HepG2 (cell line): ENCODE data around the gene CIROP. TPM values are rescaled to one million over a fixed set of nuclear protein-coding genes. Genes with fewer than 3 reads are reported as not detected.
A peak's percentile ranks its signal among the peaks of the same experiment; 100 is the strongest.

Experiments
- ATF3 ChIP-seq: sonication (generic); formaldehyde crosslinking; IDR thresholded peaks from 2 replicates; pipeline ENCODE4 v1.4.0; 2020; ENCODE audit warnings: missing genetic modification reagents
- BRF2 ChIP-seq: sonication (generic); formaldehyde crosslinking; IDR thresholded peaks from 2 replicates; pipeline ENCODE4 v1.8.1; 2022; ENCODE audit warnings: mild to moderate bottlenecking, missing genetic modification reagents
- CBX5 ChIP-seq: sonication (generic); formaldehyde crosslinking; IDR thresholded peaks from 2 replicates; pipeline ENCODE4 v1.4.0; 2020; ENCODE audit warnings: missing genetic modification reagents, borderline replicate concordance
- DMAP1 ChIP-seq: IDR thresholded peaks from 2 replicates; pipeline ENCODE4 v1.6.1; 2016
- IRF9 ChIP-seq: sonication (generic); formaldehyde crosslinking; IDR thresholded peaks from 2 replicates; pipeline ENCODE4 v1.8.0; 2022; ENCODE audit warnings: missing genetic modification reagents, mild to moderate bottlenecking, borderline replicate concordance
- JARID2 ChIP-seq: sonication (generic); formaldehyde crosslinking; IDR thresholded peaks from 2 replicates; pipeline ENCODE4 v1.8.1; 2023; ENCODE audit warnings: missing genetic modification reagents, inconsistent platforms; ENCODE audit not compliant: insufficient replicate concordance
- MLXIP ChIP-seq: sonication (generic); formaldehyde crosslinking; IDR thresholded peaks from 2 replicates; pipeline ENCODE4 v1.9.0; 2021; ENCODE audit warnings: missing genetic modification reagents, borderline replicate concordance
- MTERF4 ChIP-seq: sonication (generic); formaldehyde crosslinking; IDR thresholded peaks from 2 replicates; pipeline ENCODE4 v1.8.0; 2023; ENCODE audit warnings: mild to moderate bottlenecking, missing genetic modification reagents
- SRY ChIP-seq: sonication (generic); formaldehyde crosslinking; IDR thresholded peaks from 2 replicates; pipeline ENCODE4 v1.8.0; 2022; ENCODE audit warnings: mild to moderate bottlenecking, missing genetic modification reagents
- TEF ChIP-seq: sonication (generic); formaldehyde crosslinking; IDR thresholded peaks from 2 replicates; pipeline ENCODE4 v1.5.0; 2020; ENCODE audit warnings: missing genetic modification reagents
- ZFY ChIP-seq: sonication (generic); formaldehyde crosslinking; IDR thresholded peaks from 2 replicates; pipeline ENCODE4 v1.4.0; 2020; ENCODE audit warnings: missing genetic modification reagents
- ZNF264 ChIP-seq: sonication (generic); formaldehyde crosslinking; IDR thresholded peaks from 2 replicates; pipeline ENCODE4 v1.4.0; 2020; ENCODE audit warnings: missing genetic modification reagents
- ZNF274 ChIP-seq: sonication (generic); formaldehyde crosslinking; IDR thresholded peaks from 2 replicates; pipeline ENCODE4 v1.5.1; 2020; ENCODE audit warnings: mild to moderate bottlenecking, missing genetic modification reagents
- ZNF44 ChIP-seq: sonication (generic); formaldehyde crosslinking; IDR thresholded peaks from 2 replicates; pipeline ENCODE4 v1.5.1; 2020; ENCODE audit warnings: mild to moderate bottlenecking, missing genetic modification reagents
- ZNF546 ChIP-seq: sonication (generic); formaldehyde crosslinking; conservative IDR thresholded peaks from 2 replicates; pipeline ENCODE4 v1.8.1; 2023; ENCODE audit warnings: mild to moderate bottlenecking, missing genetic modification reagents
- ZNF720 ChIP-seq: sonication (generic); formaldehyde crosslinking; IDR thresholded peaks from 2 replicates; pipeline ENCODE4 v1.4.0; 2020; ENCODE audit warnings: missing genetic modification reagents
- ZSCAN12 ChIP-seq: sonication (generic); formaldehyde crosslinking; IDR thresholded peaks from 2 replicates; pipeline ENCODE4 v1.9.0; 2021; ENCODE audit warnings: mild to moderate bottlenecking, missing genetic modification reagents
- ZSCAN29 ChIP-seq: sonication (generic); formaldehyde crosslinking; conservative IDR thresholded peaks from 2 replicates; pipeline ENCODE4 v1.4.0; 2020; ENCODE audit warnings: mild to moderate bottlenecking, missing genetic modification reagents
- ZZZ3 ChIP-seq: sonication (generic); formaldehyde crosslinking; IDR thresholded peaks from 2 replicates; pipeline ENCODE4 v1.4.0; 2020; ENCODE audit warnings: missing genetic modification reagents, mild to moderate bottlenecking, borderline replicate concordance
- polyA plus RNA-seq, 8 experiments: library from polyadenylated mRNA; depleted of rRNA in 3 of 8; stranded (reverse) in 7 of 8; unstranded in 1 of 8; fragments of >200 nt; fragmentation: Illumina TruSeq in 4 of 8; extraction: Trizol in 4 of 8; gene quantifications; 2 replicates each; pipeline versions ENCODE4 v1.2.1 to v1.2.3, GENCODE V29; 2011 to 2016; ENCODE audit warnings: low read depth in 4 of 8, missing spikeins in 1 of 8, mixed read lengths in 1 of 8; ENCODE audit not compliant: insufficient read depth in 1 of 8
- total RNA-seq, 5 experiments: library from RNA; depleted of rRNA; stranded (reverse); fragments of >200 nt; fragmentation: Illumina TruSeq; extraction: Trizol; gene quantifications; 2 replicates each; pipeline ENCODE4 v1.2.3, GENCODE V29; 2016; ENCODE audit warnings: low read depth in 1 of 5

Gene CIROP
- total and polyA plus RNA-seq, 2 of the 13 experiments (the other 11 are each of a cell fraction or from before 2014, with no cell fraction given) = 0.07 TPM; not detected in 1

GRCh38 chr14:23091294-23092225 lies 13.2 kb downstream of the CIROP start (continued):
- TF ChIP-seq TEF (no peak), ZNF264 (CRISPR knock-in tag) (no peak), JARID2 (CRISPR knock-in tag) (no peak), IRF9 (CRISPR knock-in tag) (no peak), ZNF720 (CRISPR knock-in tag) (no peak), BRF2 (CRISPR knock-in tag) (0 out of 2 replicates have a peak, but pooled peaks have one; percentile 32), DMAP1 (CRISPR knock-in tag) (no peak), ZZZ3 (CRISPR knock-in tag) (no peak), ZFY (no peak), ATF3 (CRISPR knock-in tag) (no peak), ZNF44 (CRISPR knock-in tag) (0 out of 2 replicates have a peak, but pooled peaks have one; percentile 55), MTERF4 (CRISPR knock-in tag) (no peak), SRY (0 out of 2 replicates have a peak, but pooled peaks have one; percentile 55), MLXIP (CRISPR knock-in tag) (no peak), ZNF546 (no peak), ZNF274 (CRISPR knock-in tag) (no peak), CBX5 (CRISPR knock-in tag) (no peak), ZSCAN12 (CRISPR knock-in tag) (no peak), ZSCAN29 (CRISPR knock-in tag) (no peak)
